GM21529 (cell line): ENCODE measurements around the gene AIMP1.
A peak's percentile ranks its signal among the peaks of the same experiment; 100 is the strongest.

ENCODE experiments used
- ATAC-seq: cut with Tn5 transposase; IDR thresholded peaks from one replicate; pipeline ENCODE4 v1.9.1; 2021; ENCODE audit not compliant: unreplicated experiment

The AIMP1 gene

DNA sequence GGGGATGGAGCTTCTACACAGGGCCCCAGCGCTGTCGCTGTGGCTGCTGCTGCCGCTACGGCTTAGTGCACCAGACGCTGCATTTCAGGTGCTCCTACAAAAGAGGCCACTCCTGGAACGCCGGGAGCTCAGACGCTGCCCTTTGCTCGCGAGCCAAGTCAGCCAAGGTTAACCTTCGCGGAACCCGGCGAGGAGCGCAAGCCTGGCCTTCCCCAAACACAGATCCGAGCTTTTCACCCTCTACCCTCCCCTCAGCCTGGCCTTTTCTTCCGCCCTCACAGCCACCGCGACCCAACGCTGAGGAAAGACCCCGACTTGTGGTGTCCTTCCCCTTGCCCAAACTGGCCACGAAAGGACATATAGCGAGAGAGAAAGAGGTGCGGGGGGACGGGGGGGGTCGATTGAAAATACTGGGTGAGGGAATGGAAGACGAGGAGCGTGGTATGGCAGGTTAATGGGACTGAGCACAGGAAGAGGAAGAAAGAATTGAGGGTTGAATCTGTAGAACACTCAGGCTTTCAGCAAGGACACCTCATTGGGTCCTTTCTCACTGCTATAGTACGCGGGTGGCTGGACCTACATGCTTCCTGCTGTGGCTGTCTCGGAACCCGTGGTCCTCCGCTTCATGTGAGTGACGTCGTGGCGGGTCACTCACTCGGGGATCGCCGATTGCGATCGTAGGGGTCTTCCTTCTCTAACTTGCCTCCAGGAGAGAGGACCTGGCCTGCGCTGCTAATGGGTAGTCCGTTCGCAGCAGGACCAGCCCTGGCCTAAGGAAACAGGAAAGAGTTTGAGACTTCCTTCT is at the start of gene AIMP1, which contains the start of gene TBCK:
TSS of gene AIMP1 (plus strand) at position 583 of the 805 bp plus-strand sequence. CDS start 8,460 bp downstream, outside the sequence.
TSS of gene TBCK (minus strand) at position 242 of the 805 bp plus-strand sequence. CDS start 7,249 bp downstream, outside the sequence.
- ATAC-seq = peak; percentile 86

DNA sequence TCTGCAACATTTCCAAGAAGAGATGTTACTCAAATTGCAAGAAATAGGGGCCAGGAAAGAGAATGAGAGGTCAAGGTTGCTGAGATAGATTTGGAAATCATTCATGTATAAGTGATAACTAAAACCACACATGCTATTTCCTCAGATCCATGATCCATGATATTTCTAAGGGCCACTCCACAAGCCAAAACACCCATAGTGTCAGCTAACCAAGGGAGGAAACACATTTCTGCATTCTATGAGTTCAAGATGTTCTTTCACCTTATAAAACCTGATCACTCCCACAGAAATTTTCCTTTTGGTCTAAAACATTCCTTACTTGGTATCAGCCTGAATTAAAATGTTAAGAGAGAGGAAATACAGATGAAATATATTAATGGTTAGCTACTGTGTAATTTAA is 47.6 kb upstream of the AIMP1 start:
- no peak for ATAC-seq

GRCh38 chr4:106269711-106270110 is 46.6 kb upstream of the AIMP1 start:
- ATAC-seq = no peak

GRCh38 chr4:106270736-106271135 is 45.6 kb upstream of the AIMP1 start:
- ATAC-seq = no peak

GRCh38 chr4:106273831-106274230 is 42.5 kb upstream of the AIMP1 start:
- no peak for ATAC-seq

DNA sequence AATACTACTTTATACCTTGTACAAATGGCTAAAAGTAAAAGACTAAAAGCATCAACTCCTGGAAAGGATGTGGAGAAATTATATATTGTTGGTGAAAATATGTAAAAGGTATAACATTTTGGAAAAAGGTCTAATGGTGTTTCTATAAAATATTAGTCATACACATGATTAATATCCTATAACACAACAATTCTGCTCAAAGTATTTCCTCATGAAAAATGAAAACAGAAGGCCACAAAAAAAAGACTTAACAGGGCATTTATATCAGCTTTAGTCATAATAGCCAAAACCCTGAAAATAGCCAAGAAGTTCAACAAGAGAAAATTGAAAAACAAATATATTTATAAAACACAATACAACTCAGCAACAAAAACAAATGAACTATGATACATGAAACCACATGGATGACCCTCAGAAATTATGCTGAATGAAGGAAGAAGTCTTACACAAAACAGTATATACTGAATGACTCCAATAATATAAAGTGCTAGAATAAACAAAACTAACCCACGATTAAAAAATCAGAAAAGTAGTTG is 39.1 kb upstream of the AIMP1 start:
- ATAC-seq = no peak

DNA sequence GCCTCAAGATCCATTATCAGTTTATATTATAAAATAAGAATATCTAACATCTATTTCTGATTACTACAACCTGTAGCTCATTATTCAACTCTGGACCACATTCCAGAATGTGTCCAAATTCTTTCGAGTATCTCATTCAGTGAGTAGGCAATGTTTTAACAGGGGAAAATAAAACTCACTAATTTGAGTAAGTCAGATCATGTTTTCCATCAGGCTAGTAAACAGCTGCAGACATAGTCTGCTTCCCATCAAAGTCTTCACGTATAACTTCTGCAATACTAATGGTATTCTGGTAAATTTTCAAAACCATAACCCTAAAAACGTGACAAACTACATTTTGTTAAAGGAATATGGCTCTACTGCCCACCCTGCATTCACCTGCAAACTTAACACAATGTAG is 32.1 kb upstream of the AIMP1 start:
- no peak for ATAC-seq

GRCh38 chr4:106286611-106287010 is 29.7 kb upstream of the AIMP1 start:
- ATAC-seq = no peak

DNA sequence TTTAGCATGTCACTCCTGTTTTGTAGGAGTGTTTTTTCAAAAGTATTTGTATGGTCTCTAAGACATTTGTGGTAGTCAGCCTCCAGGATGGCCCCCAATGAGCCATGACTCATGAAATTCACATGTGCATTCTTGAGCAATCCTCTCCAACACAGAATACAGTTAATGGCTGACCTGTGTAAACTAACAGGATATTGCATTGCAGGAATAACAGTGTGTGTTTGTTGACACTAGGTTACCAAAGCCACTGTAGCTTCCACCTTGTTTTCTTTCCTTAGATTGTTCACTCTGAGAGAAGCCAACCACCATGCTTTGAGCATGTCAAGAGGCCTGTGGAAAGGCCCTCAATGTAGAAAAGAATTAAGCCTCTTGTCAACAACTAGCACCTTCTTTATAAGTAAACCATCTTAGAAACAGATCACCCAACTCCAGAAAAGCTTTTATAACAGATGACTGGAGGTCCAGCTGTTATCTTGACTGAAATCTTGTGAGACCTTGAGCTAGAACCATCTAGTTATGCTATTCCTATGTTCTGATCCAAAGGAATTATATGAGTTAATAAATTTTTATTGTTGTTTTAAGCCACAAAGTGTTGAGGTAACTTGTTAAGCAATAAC is 28.9 kb upstream of the AIMP1 start:
- ATAC-seq = no peak

GRCh38 chr4:106289737-106290136 is 26.6 kb upstream of the AIMP1 start:
- no peak for ATAC-seq

DNA sequence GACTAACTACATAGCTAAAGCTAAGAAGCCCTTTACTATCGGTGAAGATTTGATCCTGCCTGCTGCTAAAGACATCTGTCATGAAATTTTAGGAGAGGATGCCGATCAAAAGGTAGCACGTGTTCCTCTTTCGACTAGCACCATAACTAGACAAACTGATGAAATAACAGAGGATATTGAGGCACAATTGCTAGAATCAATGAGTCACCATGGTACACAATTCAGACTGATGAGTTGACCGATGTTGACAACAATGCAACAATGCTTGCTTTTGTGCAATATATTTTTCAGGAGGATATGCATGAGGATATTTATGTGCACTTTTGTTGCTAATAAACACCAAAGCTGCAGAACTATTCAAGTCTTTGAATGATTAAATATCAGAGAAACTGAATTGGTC is 24.7 kb upstream of the AIMP1 start:
- ATAC-seq = no peak

DNA sequence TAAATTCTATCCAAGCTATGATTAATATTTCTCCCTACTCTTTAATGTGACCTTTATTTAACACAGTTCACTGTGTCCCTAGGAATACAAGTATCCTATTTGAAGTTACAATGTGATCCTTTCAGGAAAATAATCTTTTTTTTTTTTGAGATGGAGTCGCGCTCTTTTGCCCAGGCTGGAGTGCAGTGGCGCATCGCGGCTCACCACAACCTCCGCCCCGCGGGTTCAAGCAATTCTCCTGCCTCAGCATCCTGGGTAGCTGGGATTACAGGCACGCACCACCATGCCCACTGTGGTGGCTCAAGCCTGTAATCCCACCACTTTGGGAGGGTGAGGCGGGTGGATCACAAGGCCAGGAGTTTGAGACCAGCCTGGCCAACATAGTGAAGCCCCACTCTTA is 22.3 kb upstream of the AIMP1 start:
- ATAC-seq = no peak

GRCh38 chr4:106297245-106298035 is 18.9 kb upstream of the AIMP1 start:
- no peak for ATAC-seq

DNA sequence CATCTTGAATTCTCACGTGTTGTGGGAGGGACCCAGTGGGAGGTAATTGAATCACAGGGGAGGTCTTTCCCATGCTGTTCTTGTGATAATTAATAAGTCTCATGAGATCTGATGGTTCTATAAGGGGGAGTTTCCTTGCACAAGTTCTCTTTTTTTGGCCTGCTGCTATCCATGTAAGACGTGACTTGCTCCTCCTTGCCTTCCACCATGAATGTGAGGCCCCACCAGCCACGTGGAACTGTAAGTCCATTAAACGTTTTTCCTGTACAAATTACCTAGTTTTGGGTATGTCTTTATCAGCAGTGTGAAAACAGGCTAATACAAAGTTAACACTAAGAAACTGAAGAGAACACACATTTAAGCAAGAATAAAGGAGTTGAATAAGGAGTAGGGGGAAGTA is 16.4 kb upstream of the AIMP1 start:
- ATAC-seq = no peak

GRCh38 chr4:106301393-106302061 is 14.8 kb upstream of the AIMP1 start:
- no peak for ATAC-seq

DNA sequence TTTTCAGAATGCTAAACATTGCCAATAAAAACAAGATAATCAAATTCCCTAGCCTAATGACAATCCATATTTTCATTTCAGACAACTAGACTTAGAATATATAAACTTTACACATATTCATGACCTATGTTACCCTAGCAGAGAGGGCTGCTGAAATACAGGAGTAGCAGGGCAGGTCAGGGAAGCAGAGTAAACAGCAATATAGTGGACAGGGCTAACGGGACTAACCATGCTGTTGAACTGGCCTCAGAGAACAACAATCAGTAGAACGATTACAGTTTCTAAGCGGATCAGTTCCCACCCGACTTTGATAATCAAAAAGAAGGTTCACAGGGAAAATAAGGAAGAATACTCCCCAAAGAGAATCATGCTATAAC is 14.3 kb upstream of the AIMP1 start:
- ATAC-seq = no peak

- no peak for ATAC-seq
These were observed 12.6 kb upstream of the AIMP1 start for GRCh38 chr4:106303548-106304281.

DNA sequence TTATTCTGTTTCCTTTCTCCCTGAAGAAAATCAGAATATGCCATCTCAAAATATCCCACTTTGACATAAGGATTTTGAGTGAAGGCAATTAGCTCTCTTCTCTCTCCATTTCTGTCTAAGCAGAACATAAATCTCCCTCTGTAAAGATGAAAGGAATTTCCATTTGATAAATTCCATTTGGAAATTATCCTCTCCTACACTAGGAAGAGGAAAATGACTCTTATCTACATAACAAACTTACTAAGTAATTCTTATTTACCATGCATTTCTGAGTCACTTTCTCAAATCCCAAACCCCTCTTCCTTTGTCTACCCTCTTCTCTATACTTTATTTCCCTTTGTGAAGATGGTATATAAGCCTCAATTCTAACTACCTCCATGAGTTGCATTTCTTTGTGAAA is 11.7 kb upstream of the AIMP1 start:
- no peak for ATAC-seq

GRCh38 chr4:106305435-106306055 is 10.8 kb upstream of the AIMP1 start:
- ATAC-seq = no peak

DNA sequence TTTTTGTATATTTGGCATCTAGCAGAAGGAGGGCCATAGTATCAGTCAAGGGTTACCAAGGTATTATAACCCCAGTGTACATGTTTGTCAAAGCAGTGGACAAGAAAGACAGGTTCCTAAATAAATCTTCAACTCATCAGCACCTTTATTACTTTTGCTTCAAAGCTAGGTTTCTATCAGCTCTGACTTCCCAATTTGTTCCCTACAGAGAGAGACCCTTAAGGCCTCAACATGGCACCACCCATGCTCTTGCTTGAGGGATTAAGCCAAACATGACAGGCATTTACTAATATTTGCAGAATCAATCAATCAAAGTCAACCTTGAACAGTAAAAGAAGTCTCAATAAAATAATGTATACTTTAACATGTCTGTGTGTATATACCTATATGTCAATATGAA is 9.8 kb upstream of the AIMP1 start:
- no peak for ATAC-seq
